Calu3 (cell line): Measurements from ENCODE around the gene SCUBE3. TPM values are rescaled to one million over a fixed set of nuclear protein-coding genes. Genes with fewer than 3 reads are reported as not detected.

Experiments
- BruUV-seq: library from RNA; stranded (reverse); fragments of 400-500 nt; replicated peaks from 2 replicates; lab custom pipeline; 2021; lab: Mats Ljungman, UMichigan
- CTCF ChIA-PET: fragments of 300-600 bp; sonication (Branson Sonifier 250); formaldehyde crosslinking; loops from one replicate; lab custom pipeline; 2022; ENCODE audit warnings: antibody characterized with exemption; lab: Charles Lee
- DNase-seq: peaks from one replicate; pipeline ENCODE4 v3.0.0; 2022
- H3K27ac Mint-ChIP-seq: one replicate; pipeline ENCODE4 v1.8.0; 2022; ENCODE audit warnings: mixed read lengths; ENCODE audit not compliant: unreplicated experiment
- H3K27me3 Mint-ChIP-seq: one replicate; pipeline ENCODE4 v1.8.0; 2022; ENCODE audit warnings: mixed read lengths; ENCODE audit not compliant: unreplicated experiment
- H3K36me3 Mint-ChIP-seq: one replicate; pipeline ENCODE4 v1.8.0; 2022; ENCODE audit warnings: mild to moderate bottlenecking, moderate library complexity, mixed read lengths; ENCODE audit not compliant: insufficient read depth, unreplicated experiment
- H3K4me1 Mint-ChIP-seq: one replicate; pipeline ENCODE4 v1.8.0; 2022; ENCODE audit warnings: mild to moderate bottlenecking, low read depth, mixed read lengths; ENCODE audit not compliant: unreplicated experiment
- H3K4me3 Mint-ChIP-seq: one replicate; pipeline ENCODE4 v1.8.0; 2022; ENCODE audit warnings: mild to moderate bottlenecking, low read depth, moderate library complexity, mixed read lengths; ENCODE audit not compliant: unreplicated experiment
- H3K9me3 Mint-ChIP-seq: one replicate; pipeline ENCODE4 v1.8.0; 2022; ENCODE audit warnings: low read depth, mixed read lengths; ENCODE audit not compliant: unreplicated experiment
- intact Hi-C: fragments of 100-400 bp; cut with micrococcal nuclease; formaldehyde crosslinking; loops from one replicate; pipeline ENCODE4 v1.10.0; 2022; ENCODE audit not compliant: unreplicated experiment
- total RNA-seq: library from RNA; stranded (reverse); gene quantifications from 2 replicates; pipeline ENCODE4 v1.2.3, GENCODE V29; 2022
- TF ChIP-seq, protein P1 (sequence below): fragments of 200-600 bp; IDR thresholded peaks from one replicate; pipeline ENCODE4 v1.8.0; 2022; ENCODE audit warnings: antibody characterized with exemption; ENCODE audit not compliant: unreplicated experiment

Gene SCUBE3
- total RNA-seq, 1 experiment from 2014 or later: 0.47 TPM

DNA sequence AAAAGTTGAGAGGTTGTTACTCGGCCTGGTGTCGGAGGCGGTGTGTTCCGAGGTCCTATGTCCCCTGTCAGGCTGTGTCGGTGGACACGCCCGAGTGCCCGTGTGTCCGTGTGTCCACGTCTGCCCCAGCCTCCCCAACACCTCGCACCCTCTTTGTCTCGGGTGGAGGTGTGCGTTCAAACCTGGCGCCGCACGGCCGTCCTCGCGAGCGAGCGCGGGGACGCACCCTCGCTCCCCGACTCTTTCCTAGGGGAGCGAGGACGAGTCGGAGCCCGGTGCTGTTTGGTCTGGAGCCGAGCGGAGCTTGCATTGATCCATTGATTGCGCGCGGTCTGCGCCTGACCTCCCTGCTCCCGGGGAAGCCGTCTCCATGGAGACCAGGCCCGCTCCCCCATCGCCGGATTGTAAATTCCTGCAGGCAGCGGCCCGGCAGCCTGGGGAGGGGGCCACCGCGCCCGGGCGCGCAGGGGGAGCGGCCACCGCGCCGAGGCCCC is 411 bp upstream of the SCUBE3 start:
- Mint-ChIP-seq H3K4me3 (peak overlapping the region; percentile 62), H3K9me3 (no peaks in the 10 kb centered on the region), H3K36me3 (peaks cover 8% of the 10 kb centered on the region), H3K4me1 (peaks cover 20% of the 10 kb centered on the region), H3K27ac (no peak overlapping the region), H3K27me3 (peaks cover 93% of the 10 kb centered on the region)
- no peak for DNase-seq
- BruUV-seq: no TSS peak
- intact Hi-C loops: no loop called here
- TF ChIP-seq, protein P1, sequence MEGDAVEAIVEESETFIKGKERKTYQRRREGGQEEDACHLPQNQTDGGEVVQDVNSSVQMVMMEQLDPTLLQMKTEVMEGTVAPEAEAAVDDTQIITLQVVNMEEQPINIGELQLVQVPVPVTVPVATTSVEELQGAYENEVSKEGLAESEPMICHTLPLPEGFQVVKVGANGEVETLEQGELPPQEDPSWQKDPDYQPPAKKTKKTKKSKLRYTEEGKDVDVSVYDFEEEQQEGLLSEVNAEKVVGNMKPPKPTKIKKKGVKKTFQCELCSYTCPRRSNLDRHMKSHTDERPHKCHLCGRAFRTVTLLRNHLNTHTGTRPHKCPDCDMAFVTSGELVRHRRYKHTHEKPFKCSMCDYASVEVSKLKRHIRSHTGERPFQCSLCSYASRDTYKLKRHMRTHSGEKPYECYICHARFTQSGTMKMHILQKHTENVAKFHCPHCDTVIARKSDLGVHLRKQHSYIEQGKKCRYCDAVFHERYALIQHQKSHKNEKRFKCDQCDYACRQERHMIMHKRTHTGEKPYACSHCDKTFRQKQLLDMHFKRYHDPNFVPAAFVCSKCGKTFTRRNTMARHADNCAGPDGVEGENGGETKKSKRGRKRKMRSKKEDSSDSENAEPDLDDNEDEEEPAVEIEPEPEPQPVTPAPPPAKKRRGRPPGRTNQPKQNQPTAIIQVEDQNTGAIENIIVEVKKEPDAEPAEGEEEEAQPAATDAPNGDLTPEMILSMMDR: no peak
- CTCF ChIA-PET: interaction anchor here (1.0 kb wide), 1 partner anchor 28 kb away, joined by 3 read pairs; no protein-coding TSS in a partner anchor

DNA sequence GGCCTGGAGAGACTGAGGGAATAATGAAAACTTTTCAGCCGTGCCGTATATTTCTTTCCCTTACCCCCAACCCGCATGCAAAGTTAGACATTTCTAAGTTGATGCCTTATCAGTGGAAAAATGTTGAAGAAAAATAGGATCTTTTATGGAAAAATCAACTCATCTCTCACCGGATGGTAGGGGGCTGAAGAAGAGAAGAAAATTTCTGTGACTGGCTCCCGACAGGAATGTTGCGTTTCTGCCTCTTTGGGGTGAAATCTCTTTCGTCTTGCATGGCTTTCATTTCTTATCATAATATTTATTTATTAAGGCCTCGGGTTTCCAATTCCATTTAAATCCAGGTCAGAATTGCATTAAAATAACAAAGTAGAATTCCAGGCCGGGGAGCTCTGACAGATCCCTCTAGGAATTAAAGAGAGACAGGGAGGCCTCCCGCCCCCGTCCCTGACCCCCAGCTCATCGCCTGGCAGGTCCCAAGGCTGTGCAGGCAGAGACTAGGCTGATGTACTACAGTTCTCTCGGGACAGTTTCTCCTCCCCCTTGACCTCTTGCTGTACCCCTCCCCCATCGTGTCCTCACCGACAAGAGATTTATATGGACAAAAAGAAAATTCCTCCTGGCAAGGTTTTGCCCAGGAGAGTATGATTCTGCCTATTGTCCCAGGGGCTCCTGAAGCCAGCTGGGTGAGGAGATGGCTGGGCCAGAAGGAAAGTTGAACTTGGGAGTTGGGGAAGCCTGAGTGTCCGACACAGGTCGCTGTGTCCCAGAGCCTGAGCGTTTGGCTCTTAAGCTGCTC is 1.3 kb downstream of the SCUBE3 start:
- Mint-ChIP-seq H3K9me3 (no peaks in the 10 kb centered on the region), H3K27ac (no peak overlapping the region), H3K27me3 (peaks cover 82% of the 10 kb centered on the region), H3K4me1 (peaks cover 20% of the 10 kb centered on the region), H3K4me3 (peak overlapping the region; percentile 62), H3K36me3 (peaks cover 8% of the 10 kb centered on the region)
- intact Hi-C loops: no loop called here
- BruUV-seq: no TSS peak
- CTCF ChIA-PET: interaction anchor here (0.6 to 1.4 kb wide), 3 partner anchors 16 to 63 kb away, joined by 3 to 4 read pairs (median 3); no protein-coding TSS in a partner anchor
- TF ChIP-seq, protein P1: no peak
- no peak for DNase-seq

DNA sequence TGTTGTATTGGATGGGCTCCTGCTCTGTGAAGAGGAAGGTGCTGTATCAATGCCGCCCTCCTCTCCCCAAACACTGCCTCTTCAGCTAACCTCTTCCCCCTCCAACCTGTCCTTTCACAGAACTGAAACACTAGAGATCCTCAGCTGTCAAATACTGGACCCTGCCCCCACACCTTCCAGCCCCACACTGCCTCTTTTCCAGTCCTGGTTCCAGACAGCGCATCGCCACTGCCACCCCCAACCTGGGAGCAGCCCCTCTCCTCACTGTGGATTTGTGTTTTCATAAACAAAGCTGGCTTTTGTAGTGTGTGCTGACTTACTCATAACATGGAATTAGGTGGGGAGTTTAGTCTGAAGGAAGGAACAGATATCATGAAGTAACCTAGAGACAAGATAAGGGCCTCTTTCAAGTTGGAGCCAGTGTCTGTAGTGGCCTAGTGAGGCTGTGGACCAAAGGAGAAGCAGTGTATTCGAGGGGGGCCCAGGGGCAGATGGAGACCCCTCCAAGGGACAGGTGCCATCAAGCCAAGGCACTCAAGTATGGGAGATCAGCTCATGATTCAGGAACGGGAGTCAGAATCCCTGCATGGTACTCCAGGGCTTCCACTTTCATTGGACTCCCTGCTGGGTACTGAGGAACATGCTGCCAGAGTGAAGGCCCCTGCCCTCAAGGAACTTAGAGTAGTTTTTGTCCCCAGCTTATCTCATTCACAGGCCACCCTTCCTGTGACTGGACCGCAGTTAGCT is 2.1 kb downstream of the SCUBE3 start:
- Mint-ChIP-seq H3K27me3 (peaks cover 74% of the 10 kb centered on the region), H3K36me3 (peaks cover 8% of the 10 kb centered on the region), H3K9me3 (no peaks in the 10 kb centered on the region), H3K4me3 (no peak overlapping the region), H3K27ac (no peak overlapping the region), H3K4me1 (peaks cover 20% of the 10 kb centered on the region)
- intact Hi-C loops: no loop called here
- CTCF ChIA-PET: interaction anchor here (1.4 kb wide), 1 partner anchor 34 kb away, joined by 3 read pairs; no protein-coding TSS in a partner anchor
- TF ChIP-seq, protein P1: no peak
- BruUV-seq: TSS peak; percentile 31
- no peak for DNase-seq

DNA sequence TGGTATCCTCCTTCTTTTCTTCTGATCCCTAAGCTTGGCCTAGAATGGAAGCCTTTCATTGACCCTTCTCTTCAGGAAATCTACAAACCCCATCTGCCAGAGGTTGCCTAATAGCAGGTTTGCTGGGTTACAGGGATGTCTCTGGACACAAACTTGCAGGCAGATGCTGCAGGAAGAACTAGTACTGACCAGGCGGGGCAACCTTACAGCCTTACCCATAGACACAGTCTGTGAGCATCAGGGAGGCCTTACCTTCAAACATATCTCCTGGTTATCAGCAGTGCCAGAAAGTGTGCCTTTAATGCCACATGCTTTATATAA is 2.6 kb downstream of the SCUBE3 start:
- TF ChIP-seq, protein P1: no peak
- H3K36me3 Mint-ChIP-seq: peaks cover 8% of the 10 kb centered on the region
- no peak for DNase-seq
- peaks cover 20% of the 10 kb centered on the region for H3K4me1 Mint-ChIP-seq
- H3K27me3 Mint-ChIP-seq: peaks cover 69% of the 10 kb centered on the region
- BruUV-seq: no TSS peak
- H3K9me3 Mint-ChIP-seq: no peaks in the 10 kb centered on the region
- no peak overlapping the region for H3K4me3 Mint-ChIP-seq
- intact Hi-C loops: no loop called here
- CTCF ChIA-PET: no interaction called here
- no peak overlapping the region for H3K27ac Mint-ChIP-seq
